ENCODE results near the gene SIPA1L3. TPM values are rescaled to one million over a fixed set of nuclear protein-coding genes. Genes with fewer than 3 reads are reported as not detected.

Gene SIPA1L3
- total RNA-seq, 2 donors from 2014 or later = 9.8 to 10.0 TPM

DNA sequence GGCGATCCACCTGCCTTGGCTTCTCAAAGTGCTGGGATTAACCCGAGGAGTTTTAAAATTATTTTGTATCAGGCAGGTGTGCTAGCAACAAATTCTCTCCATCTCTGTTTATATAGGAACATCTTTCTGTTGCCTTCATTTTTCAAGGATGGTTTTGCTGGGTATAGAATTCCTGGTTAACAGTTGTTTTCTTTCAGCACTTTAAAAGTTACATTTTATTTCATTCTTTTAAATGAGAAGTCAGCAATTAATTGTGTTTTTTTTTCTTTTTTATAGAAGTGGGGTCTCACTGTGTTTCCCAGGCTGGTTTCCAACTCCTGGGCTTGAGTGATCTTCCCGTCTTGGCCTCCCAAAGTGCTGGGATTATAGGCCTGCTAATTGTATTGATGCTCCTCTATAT, 273.1 kb downstream of the SIPA1L3 start:
- ATAC-seq = no peak
- DNase-seq = no peak
- intact Hi-C loops (cut with DNase I) = no loop called here

DNA sequence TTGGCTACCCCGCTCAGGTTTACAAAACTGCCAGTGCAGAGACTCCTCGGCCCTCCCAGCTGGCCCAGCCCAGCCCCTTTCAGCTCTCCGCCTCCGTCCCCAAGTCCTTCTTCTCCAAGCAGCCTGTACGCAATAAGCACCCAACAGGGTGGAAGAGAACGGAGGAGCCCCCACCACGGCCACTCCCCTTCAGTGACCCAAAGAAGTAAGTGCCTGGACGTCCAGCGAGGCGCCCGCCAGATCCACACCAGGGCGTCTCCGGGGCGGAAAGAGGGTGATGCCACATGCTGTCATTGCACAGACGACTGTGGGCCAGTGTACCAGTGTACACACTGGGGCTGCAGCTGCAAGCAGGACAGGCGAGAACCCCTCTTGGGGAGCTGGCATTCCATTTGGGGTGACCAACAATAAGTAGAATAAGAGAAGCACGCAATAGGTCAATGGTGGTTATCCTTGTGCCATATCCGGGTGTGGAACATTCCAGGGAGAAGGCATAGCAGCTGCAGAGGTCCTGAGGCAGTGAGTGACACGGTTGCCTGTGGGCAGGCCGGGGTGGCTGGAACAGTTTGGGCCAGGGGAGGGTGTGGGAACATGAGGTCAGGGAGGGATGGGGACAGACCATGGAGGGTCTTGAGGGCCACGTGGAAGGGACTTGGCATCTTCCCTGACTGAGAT, 275.7 kb downstream of the SIPA1L3 start:
- DNase-seq (no peak), ATAC-seq (peak in 1 of 2 donors; percentile 12)
- intact Hi-C loops (cut with DNase I) = no loop called here

DNA sequence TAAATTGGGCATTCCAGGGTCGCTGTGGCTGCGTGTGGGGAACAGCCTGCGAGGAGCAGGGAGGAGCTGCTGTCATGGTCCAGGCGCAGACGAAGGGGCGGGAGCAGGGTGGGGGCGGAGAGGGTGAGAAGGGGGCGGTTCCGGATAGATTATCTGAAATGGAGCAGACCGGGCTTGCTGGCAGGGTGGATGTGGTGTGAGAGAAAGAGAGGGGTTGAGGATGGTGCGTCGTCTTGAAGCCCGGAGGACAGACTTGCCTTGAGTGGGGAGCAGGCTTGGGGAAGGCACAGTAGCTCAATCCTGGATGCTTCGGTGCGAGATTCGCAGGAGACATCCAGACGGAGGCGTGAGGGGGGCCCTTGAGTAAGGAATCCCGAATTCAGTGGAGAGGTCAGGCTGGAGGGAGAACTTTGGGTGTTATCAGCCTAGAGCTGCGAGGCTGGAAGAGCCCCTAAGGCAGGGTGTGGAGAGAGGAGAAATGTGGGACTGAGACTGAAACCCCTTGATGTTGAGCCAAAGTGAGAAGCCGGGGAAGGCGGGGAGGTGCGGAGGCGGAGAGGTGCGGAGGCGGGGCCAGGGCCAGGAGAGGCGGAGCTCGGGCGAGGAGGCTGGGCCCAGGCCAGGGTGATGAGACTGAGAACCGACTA, 276.4 kb downstream of the SIPA1L3 start:
- DNase-seq (peak; percentile 59), ATAC-seq (peak; percentile 79 to 87)
- intact Hi-C loops (cut with DNase I) = no loop called here

DNA sequence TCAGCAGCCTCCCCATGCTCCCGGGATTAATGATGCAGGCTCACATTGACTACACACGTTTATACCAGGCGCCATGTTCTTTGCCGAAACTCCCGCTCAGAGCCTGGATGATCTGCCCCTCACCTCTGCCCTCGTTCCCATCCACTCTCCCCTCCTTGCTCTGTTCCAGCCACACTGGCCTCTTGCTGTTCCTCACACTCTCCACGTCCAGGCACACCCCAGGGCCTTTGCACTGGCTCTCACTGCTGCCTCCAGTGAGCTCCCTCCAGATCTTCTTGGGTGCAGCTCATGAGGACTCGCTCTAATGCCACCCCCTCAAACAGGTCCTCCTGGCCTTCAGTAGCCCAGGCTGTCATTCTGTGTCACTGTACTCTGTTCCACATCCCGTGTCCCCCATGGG, 277.8 kb downstream of the SIPA1L3 start:
- ATAC-seq (no peak), DNase-seq (no peak)
- intact Hi-C loops (cut with DNase I) = no loop called here

DNA sequence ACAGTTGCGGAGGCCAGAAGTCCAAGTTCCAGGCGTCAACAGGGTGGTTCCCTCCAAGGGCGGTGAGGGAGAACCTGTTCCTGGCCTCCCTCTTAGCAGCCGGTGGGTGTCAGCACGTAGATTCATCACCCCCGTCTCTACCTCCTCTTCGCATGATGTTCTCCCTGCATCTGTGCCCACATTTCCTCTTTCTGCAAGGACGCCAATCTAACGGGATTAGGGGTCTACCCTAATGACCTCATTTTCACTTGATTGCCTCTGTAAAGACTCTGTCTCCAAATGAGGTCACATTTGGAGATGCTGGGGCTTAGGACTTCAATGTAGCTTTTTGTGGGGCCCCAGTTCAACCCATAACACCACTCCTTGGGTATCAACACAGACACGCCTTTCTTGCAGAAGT, 278.6 kb downstream of the SIPA1L3 start:
- DNase-seq (no peak), ATAC-seq (no peak)
- intact Hi-C loops (cut with DNase I) = no loop called here

DNA sequence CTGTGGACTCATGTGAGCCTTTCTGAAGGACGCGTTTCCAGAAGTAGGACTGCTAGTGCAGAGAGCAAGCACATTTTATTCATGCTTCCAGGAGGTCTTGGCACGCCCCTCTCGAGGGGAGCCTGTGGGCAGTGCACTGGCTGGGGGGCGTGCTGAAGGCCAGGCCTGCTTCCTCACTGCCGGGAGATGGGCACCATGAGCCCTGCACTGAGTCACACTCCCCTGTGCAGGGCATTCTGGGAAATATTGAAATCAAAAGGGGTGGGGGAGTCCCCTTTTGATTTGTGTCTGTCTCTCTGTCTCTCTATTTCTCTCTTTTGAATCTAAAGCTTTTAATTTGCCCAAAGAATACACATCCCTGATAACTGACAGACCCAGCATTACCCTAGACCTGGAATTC, 283.1 kb downstream of the SIPA1L3 start:
- ATAC-seq = no peak
- intact Hi-C loops (cut with DNase I) = no loop called here

DNA sequence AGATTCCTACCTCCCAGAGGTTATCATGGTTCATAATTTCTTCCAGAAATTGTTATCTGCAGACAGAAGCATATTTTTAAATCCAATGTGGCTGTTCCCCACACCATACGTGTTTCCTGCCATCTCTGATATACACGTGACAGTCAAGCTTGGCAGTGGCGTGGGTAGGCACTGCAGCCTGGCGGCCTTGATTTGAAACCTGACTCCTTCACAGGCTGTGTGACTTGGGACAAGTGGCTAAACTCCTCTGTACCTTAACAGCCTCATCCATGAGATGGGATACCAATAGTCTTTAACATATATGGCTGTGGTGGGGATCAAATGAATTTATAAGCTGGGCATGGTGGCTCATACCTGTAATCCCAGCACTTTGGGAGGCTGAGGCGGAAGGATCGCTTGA, 283.8 kb downstream of the SIPA1L3 start:
- intact Hi-C loops (cut with DNase I) = no loop called here
- ATAC-seq (peak in 1 of 2 donors; percentile 61), DNase-seq (no peak)

More for the DNA sequence above, 283.1 kb downstream of the SIPA1L3 start:
- DNase-seq = no peak

DNA sequence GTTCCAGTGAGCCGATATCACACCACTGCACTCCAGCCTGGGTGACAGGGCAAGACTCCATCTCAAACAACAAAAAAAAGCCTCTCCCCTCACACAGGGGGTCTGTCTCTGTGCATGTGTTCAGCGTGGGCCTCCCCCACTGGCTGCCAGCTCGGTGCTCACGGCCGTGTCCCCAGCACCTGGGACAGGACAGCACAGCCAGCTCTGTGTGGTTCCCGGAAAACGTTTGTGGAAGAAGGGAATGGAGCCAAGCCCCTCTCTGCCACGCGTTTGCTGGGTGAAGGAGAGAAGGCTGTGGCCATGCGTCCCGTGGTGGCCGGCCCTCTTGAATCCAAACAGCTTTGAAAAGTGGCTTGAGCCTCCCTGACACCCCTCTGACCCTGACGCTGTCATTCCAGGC, 284.7 kb downstream of the SIPA1L3 start:
- intact Hi-C loops (cut with DNase I) = no loop called here
- DNase-seq (no peak), ATAC-seq (no peak)

DNA sequence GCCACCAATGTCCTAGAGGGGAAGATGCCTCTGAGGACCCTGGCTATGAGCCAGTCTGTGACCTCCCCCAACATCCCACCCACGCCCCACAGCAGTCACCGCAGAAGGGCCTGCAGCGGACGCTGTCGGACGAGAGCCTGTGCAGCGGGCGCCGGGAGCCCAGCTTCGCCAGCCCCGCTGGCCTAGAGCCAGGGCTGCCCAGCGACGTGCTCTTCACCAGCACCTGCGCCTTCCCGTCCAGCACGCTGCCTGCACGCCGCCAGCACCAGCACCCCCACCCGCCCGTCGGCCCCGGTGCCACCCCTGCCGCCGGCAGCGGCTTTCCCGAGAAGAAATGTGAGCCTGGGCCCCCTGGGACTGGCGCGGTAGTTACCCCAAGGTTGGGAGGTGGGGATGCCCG, 286.4 kb downstream of the SIPA1L3 start:
- DNase-seq = no peak
- ATAC-seq = no peak
- intact Hi-C loops (cut with DNase I) = no loop called here

DNA sequence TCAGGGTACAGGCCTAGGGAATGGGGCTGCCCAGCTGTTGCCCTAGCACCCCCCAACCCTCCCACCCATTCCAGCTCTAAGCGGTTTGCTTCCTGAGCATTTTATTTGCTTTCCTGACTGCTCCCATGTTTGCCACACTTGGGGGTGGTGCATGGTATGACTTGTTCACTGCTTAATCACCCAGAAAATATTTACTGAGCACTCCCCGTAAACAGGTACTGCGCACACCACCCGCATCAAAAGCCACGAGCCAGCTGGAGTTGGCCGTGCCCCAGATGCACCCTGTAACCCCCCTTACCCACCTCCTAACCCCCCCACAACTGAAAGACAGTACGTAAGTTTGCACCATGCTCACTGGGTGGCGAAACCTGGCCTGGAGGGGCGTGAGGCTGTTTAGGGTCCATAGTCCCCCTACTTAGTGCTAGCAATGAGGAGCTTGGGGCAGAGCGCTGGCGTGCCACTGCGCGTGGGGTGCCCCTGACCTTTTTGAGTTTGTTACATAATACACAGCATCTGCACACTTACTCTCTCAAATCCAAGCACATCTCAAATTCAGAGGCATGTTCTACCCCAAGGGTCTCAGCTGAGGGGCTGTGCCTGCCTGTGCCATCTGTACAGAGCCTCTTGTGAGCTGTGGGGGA, 287.2 kb downstream of the SIPA1L3 start:
- intact Hi-C loops (cut with DNase I) = no loop called here
- no peak for ATAC-seq
- no peak for DNase-seq

DNA sequence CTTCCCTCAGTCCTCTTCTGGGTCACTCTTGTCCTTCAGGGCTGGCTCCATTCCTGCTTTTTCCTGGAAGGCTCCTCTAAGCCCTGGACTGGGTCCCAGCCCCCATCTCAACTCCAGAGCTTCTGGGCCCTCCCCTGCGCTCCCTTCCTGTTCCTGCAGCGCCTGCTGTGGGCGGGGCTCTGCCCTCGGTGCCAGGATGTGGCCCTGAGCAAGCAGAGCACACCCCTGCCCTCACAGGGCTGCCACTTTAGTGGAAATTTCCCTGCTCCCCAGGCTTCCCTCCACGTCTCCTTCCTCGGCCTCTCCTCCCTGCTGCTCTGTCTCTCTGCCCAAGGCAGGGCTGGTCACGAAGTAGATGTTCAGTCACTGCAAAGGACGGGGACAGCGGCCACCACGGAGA, 288.2 kb downstream of the SIPA1L3 start:
- intact Hi-C loops (cut with DNase I) = no loop called here
- DNase-seq = no peak
- ATAC-seq = no peak

DNA sequence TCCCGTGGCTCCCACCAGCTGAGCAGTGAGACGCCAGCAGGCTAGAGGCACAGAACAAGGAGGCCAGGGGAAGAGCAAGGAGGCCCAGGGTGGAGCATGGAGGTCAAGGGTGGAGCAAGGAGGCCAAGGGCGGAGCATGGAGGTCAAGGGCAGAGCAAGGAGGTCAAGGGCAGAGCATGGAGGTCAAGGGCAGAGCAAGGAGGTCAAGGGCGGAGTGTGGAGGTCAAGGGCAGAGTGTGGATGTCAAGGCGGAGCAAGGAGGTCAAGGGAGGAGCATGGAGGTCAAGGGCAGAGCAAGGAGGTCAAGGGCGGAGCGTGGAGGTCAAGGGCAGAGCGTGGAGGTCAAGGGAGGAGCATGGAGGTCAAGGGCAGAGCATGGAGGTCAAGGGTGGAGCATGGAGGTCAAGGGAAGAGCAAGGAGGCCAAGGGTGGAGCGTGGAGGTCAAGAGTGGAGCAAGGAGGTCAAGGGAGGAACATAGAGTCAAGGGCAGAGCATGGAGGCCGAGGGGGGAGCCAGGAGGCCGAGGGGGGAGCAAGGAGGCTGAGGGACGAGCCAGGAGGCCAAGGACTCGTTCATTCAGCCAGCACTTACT, 289.3 kb downstream of the SIPA1L3 start:
- intact Hi-C loops (cut with DNase I) = no loop called here

DNA sequence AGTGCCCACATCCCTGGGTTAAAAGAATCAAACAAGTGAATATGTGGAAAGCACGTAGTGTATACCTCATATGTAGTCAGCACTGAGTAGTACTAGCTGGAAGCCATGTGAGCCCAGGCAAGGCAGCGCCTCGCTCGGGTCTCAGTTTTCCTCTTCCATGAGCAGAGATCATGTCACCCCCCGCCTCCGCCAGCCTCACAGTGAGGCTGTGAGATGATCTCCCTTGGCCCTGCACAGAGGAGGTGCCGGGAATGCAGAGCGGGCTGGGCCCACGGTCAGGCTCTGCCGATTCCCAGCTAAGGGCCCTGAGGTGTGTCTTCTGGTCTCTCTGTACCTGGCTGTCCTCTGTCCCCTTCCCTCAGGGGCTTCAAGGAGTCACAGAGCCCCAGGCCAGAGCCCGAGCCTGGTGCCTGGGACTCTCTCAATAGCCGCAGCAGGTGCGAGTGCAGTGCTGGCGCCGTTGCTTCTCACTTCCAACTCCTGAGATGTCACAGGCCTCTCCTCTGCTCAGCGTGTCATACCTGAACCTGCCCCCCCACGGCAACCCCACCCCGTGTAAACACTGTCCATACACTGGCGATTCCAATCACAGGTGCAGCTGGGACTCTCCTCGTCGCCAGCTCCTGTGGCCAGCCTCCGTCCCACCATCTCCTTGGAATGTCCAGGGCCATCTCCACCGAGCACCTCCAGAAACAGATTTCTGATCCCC, 290.1 kb downstream of the SIPA1L3 start:
- DNase-seq = no peak
- intact Hi-C loops (cut with DNase I) = no loop called here
- ATAC-seq = no peak

More for the DNA sequence above, 289.3 kb downstream of the SIPA1L3 start:
- no peak for ATAC-seq
- DNase-seq = no peak

DNA sequence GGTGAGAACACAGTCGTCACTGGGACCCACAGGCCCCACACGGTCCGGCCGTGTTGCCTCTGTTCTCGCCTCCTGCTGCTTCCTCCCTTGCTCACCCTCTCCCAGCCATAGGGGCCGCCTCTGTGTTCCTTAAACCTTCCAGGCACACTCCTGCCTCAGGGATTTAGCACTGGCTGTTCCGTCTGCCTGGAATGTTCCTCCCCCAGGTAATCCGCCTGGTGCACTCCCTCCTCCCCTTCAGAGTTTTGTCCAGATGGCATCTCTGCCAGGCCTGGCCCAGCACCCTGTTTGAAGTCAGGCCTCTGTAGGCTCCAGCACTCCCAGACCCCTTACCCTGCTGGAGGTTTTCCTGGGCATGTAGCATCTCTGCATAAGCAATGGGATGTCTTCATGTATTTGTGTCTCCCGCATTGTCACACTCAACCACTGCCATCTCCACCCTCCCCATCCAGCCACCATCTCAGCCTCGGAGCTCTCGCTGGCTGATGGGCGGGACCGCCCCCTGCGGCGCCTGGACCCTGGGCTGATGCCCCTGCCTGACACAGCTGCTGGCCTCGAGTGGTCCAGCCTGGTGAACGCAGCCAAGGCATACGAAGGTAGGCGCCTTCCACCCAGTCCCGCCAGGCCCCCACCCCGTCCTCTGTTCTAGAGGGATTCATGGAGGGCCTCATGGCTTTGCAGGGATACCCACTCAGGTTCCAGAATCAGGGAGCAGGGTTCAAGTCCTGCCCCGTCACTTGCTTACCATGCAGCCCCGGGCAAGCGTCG, 291.1 kb downstream of the SIPA1L3 start:
- no peak for DNase-seq
- no peak for ATAC-seq

DNA sequence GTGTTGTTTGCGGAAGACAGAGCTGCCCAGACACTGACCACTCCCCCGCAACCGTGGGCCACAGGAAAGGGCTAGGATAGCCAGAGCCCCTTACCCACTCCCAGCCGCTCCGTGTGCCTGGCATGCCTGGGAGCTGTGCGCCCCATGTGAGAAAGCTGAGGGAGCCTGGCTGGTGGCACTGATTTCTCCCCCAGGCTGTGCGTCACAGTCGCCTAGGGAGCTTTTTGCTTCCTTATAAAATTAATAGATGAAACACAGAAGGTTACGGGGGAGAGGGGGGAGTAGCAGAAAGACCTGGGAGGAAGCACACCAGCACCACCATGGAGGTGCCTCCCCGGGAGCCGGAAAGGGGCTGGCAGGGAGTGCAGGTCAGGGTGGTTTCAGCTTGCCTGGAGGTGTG, 292.3 kb downstream of the SIPA1L3 start:
- ATAC-seq (no peak), DNase-seq (no peak)
- intact Hi-C loops (cut with DNase I) = no loop called here

More for the DNA sequence above, 291.1 kb downstream of the SIPA1L3 start:
- intact Hi-C loops (cut with DNase I) = no loop called here

DNA sequence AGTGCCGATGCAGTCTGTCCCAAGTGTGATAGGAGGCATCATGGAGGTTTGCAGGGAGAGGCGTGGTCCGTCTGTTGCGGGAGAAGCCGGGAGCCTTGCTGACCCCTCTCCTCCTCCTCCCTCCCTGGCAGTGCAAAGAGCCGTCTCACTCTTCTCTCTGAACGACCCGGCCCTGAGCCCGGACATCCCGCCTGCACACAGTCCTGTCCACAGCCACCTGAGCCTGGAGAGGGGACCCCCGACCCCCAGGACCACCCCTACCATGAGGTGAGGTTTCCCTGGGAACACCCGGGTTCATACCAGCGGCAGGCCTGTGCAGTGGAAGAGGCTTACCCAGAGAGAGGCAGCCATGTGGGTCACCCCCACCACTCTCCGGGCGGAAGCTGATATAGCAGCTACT, 294.7 kb downstream of the SIPA1L3 start:
- intact Hi-C loops (cut with DNase I) = no loop called here
- ATAC-seq = no peak
- DNase-seq = no peak

DNA sequence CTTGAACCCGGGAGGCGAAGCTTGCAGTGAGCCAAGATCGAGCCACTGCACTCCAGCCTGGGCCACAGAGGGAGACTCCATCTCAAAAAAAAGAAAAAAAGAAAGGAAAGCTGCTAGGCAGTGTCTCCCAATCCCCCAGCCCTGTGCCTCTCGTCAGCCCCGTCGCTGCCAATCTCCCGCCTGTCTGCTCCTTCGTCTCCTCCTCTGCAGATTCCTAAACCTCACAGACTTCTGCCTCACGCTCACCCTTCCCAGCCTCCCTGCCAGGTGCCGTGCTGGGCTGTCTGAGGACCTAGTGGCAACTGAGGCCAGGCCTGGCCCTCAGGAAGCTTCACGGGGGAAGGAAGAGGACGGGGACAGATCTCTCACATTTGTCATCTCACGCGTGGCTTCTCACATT, 295.5 kb downstream of the SIPA1L3 start:
- intact Hi-C loops (cut with DNase I) = no loop called here
- no peak for ATAC-seq
- no peak for DNase-seq

DNA sequence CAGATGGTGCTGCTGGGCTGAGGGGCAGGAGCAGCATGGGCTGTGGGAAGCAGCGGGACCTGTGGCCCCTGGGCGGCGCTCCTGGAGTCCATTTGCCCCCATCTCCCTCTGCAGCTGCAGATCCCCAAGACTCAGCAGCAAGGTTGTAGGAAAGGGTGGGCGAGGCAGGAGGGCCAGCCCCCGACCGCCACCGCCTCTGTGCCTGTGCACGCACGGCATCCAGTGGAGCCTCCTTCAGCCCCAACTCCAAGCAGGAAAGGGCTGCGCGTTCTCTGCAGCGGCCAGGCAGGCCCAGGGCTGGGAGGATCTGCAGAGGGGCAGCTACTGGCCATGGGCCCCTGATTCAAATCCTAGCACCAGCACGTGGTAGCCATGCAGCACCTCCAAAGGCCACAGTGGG, 296.2 kb downstream of the SIPA1L3 start:
- intact Hi-C loops (cut with DNase I) = no loop called here
- DNase-seq (no peak), ATAC-seq (no peak)

DNA sequence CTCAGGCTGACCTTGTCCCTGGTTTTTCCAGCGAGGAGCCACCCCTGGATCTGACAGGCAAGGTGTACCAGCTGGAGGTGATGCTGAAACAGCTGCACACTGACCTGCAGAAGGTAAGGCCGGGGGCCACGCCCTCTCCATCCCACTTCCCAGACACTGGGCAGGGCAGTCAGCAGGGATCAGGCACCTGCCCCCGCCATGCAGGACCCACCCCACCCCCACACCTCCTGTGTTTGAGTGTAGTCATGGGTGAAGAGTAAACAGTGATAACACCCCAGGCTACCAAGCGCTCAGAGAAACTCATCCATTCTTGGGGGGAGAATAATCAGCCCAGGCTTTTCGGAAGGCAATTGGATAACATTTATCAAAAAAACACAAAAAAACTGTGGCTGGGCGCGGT, 297.1 kb downstream of the SIPA1L3 start:
- DNase-seq (no peak), ATAC-seq (no peak)
- intact Hi-C loops (cut with DNase I) = no loop called here

All from left cardiac atrium (tissue), 4 donors.